Calu3 (cell line): ENCODE results near the gene CCR5. TPM values are rescaled to one million over a fixed set of nuclear protein-coding genes. Genes with fewer than 3 reads are reported as not detected.

Source experiments
- BruUV-seq: library from RNA; stranded (reverse); fragments of 400-500 nt; replicated peaks from 2 replicates; lab custom pipeline; 2021; lab: Mats Ljungman, UMichigan
- CTCF ChIA-PET: fragments of 300-600 bp; sonication (Branson Sonifier 250); formaldehyde crosslinking; loops from one replicate; lab custom pipeline; 2022; ENCODE audit warnings: antibody characterized with exemption; lab: Charles Lee
- DNase-seq: peaks from one replicate; pipeline ENCODE4 v3.0.0; 2022
- H3K27ac Mint-ChIP-seq: one replicate; pipeline ENCODE4 v1.8.0; 2022; ENCODE audit warnings: mixed read lengths; ENCODE audit not compliant: unreplicated experiment
- H3K27me3 Mint-ChIP-seq: one replicate; pipeline ENCODE4 v1.8.0; 2022; ENCODE audit warnings: mixed read lengths; ENCODE audit not compliant: unreplicated experiment
- H3K36me3 Mint-ChIP-seq: one replicate; pipeline ENCODE4 v1.8.0; 2022; ENCODE audit warnings: mild to moderate bottlenecking, moderate library complexity, mixed read lengths; ENCODE audit not compliant: insufficient read depth, unreplicated experiment
- H3K4me1 Mint-ChIP-seq: one replicate; pipeline ENCODE4 v1.8.0; 2022; ENCODE audit warnings: mild to moderate bottlenecking, low read depth, mixed read lengths; ENCODE audit not compliant: unreplicated experiment
- H3K4me3 Mint-ChIP-seq: one replicate; pipeline ENCODE4 v1.8.0; 2022; ENCODE audit warnings: mild to moderate bottlenecking, low read depth, moderate library complexity, mixed read lengths; ENCODE audit not compliant: unreplicated experiment
- H3K9me3 Mint-ChIP-seq: one replicate; pipeline ENCODE4 v1.8.0; 2022; ENCODE audit warnings: low read depth, mixed read lengths; ENCODE audit not compliant: unreplicated experiment
- intact Hi-C: fragments of 100-400 bp; cut with micrococcal nuclease; formaldehyde crosslinking; loops from one replicate; pipeline ENCODE4 v1.10.0; 2022; ENCODE audit not compliant: unreplicated experiment
- total RNA-seq: library from RNA; stranded (reverse); gene quantifications from 2 replicates; pipeline ENCODE4 v1.2.3, GENCODE V29; 2022
- TF ChIP-seq, protein P1 (sequence below): fragments of 200-600 bp; IDR thresholded peaks from one replicate; pipeline ENCODE4 v1.8.0; 2022; ENCODE audit warnings: antibody characterized with exemption; ENCODE audit not compliant: unreplicated experiment

The CCR5 gene
- total RNA-seq, 1 experiment from 2014 or later: not detected

GRCh38 chr3:46408853-46409252, 38.1 kb downstream of the CCR5 start:
- Mint-ChIP-seq H3K4me3 (no peak overlapping the region), H3K36me3 (no peaks in the 10 kb centered on the region), H3K4me1 (peaks cover 38% of the 10 kb centered on the region), H3K27me3 (no peaks in the 10 kb centered on the region), H3K9me3 (no peaks in the 10 kb centered on the region), H3K27ac (no peak overlapping the region)
- CTCF ChIA-PET: interaction anchor here (0.7 kb wide), 1 partner anchor 304 kb away, joined by 3 read pairs; no protein-coding TSS in a partner anchor
- intact Hi-C loops: no loop called here
- no TSS peak for BruUV-seq
- TF ChIP-seq, protein P1, sequence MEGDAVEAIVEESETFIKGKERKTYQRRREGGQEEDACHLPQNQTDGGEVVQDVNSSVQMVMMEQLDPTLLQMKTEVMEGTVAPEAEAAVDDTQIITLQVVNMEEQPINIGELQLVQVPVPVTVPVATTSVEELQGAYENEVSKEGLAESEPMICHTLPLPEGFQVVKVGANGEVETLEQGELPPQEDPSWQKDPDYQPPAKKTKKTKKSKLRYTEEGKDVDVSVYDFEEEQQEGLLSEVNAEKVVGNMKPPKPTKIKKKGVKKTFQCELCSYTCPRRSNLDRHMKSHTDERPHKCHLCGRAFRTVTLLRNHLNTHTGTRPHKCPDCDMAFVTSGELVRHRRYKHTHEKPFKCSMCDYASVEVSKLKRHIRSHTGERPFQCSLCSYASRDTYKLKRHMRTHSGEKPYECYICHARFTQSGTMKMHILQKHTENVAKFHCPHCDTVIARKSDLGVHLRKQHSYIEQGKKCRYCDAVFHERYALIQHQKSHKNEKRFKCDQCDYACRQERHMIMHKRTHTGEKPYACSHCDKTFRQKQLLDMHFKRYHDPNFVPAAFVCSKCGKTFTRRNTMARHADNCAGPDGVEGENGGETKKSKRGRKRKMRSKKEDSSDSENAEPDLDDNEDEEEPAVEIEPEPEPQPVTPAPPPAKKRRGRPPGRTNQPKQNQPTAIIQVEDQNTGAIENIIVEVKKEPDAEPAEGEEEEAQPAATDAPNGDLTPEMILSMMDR: no peak
- DNase-seq: no peak

DNA sequence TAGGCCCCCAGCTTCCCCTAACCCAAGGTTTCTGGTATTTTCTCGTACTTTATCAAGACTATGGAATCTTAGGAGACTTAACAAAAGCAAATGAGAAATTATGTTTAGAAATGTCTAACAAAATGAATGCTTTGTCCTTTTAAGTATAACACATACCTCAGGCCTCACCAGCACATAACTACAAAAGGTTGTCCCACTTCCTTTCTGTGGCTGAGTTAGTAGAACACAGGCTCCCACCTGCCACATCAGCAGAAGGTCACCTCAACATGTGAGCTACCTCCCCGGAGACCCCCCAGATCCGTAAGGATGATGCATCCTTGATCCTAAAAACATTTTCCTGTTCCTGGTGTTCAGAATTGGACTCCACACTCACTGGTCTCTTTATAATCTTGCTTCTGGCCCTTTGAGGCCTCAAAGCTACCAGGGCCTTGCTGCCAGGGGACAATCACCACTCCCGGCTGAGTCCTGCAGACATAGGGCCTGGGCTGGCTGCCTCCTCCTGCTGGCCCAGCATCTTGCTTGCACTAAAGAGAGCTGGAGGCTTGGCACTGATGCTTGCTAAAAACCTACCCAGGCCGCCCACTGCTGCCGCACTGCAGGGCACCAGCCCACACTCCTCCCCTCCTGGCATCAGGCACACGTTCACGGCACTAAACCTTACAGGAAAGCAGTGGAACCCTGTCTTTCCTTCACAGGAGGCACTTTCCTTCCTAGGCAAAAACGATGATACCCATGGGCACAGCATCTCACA, 39.2 kb downstream of the CCR5 start:
- Mint-ChIP-seq H3K27me3 (no peaks in the 10 kb centered on the region), H3K36me3 (no peaks in the 10 kb centered on the region), H3K4me1 (peaks cover 34% of the 10 kb centered on the region), H3K4me3 (no peak overlapping the region), H3K27ac (no peak overlapping the region), H3K9me3 (no peaks in the 10 kb centered on the region)
- TF ChIP-seq, protein P1: no peak
- CTCF ChIA-PET: no interaction called here
- DNase-seq: no peak
- intact Hi-C loops: no loop called here
- BruUV-seq: no TSS peak

DNA sequence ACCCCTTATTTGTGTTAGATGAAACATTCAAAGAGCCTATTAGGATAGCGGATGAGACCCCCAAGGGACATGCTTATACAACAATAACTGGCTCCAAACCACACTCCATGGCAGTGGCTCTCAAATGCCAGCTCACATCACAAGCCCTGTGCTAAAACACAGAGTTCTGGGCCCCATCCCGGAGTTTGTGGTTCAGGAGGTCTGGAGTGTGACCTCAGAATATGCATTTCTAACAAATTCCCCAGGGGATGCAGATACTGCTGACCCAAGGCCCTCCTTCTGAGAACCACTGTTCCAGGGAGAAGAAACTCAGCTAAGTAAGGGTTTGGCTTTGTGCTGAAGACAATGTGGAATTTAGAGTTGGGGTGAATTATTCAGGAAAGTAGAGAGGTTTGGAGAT, 39.9 kb downstream of the CCR5 start:
- no peak overlapping the region for H3K4me3 Mint-ChIP-seq
- TF ChIP-seq, protein P1: no peak
- H3K4me1 Mint-ChIP-seq: peaks cover 27% of the 10 kb centered on the region
- no peak overlapping the region for H3K27ac Mint-ChIP-seq
- no peaks in the 10 kb centered on the region for H3K36me3 Mint-ChIP-seq
- no peaks in the 10 kb centered on the region for H3K27me3 Mint-ChIP-seq
- intact Hi-C loops: no loop called here
- BruUV-seq: no TSS peak
- CTCF ChIA-PET: no interaction called here
- no peaks in the 10 kb centered on the region for H3K9me3 Mint-ChIP-seq
- DNase-seq: no peak

GRCh38 chr3:46411271-46411670, 40.5 kb downstream of the CCR5 start:
- H3K4me1 Mint-ChIP-seq: peaks cover 29% of the 10 kb centered on the region
- no peaks in the 10 kb centered on the region for H3K36me3 Mint-ChIP-seq
- intact Hi-C loops: no loop called here
- H3K4me3 Mint-ChIP-seq: no peak overlapping the region
- no peaks in the 10 kb centered on the region for H3K27me3 Mint-ChIP-seq
- CTCF ChIA-PET: no interaction called here
- TF ChIP-seq, protein P1: no peak
- DNase-seq: no peak
- no TSS peak for BruUV-seq
- H3K27ac Mint-ChIP-seq: no peak overlapping the region
- H3K9me3 Mint-ChIP-seq: no peaks in the 10 kb centered on the region
